H9 (cell line): ENCODE data around the gene NPAS3. TPM values are rescaled to one million over a fixed set of nuclear protein-coding genes. Genes with fewer than 3 reads are reported as not detected.

ENCODE experiments used
- DNase-seq: peaks from one replicate; pipeline ENCODE4 v3.0.0-alpha.2; 2017
- H2AFZ ChIP-seq: one replicate; pipeline ENCODE4 v1.6.1; 2013; ENCODE audit warnings: mild to moderate bottlenecking, low read length, control low read depth, moderate library complexity
- H2AK5ac ChIP-seq: 2 replicates; pipeline ENCODE4 v1.6.1; 2013; ENCODE audit warnings: low read length, control low read depth, mixed read lengths; ENCODE audit not compliant: insufficient read length
- H2BK120ac ChIP-seq: one replicate; pipeline ENCODE4 v1.6.1; 2013; ENCODE audit warnings: low read depth, mild to moderate bottlenecking, low read length, control low read depth, inconsistent platforms; ENCODE audit not compliant: poor library complexity, severe bottlenecking
- H2BK12ac ChIP-seq: 2 replicates; pipeline ENCODE4 v1.6.1; 2013; ENCODE audit warnings: low read length, control low read depth, mixed read lengths, low read depth; ENCODE audit not compliant: insufficient read length
- H2BK15ac ChIP-seq: 2 replicates; pipeline ENCODE4 v1.6.1; 2013; ENCODE audit warnings: low read depth, low read length, control low read depth
- H2BK20ac ChIP-seq: one replicate; pipeline ENCODE4 v1.6.1; 2013; ENCODE audit warnings: low read depth, mild to moderate bottlenecking, low read length, control low read depth, inconsistent platforms; ENCODE audit not compliant: poor library complexity, severe bottlenecking
- H2BK5ac ChIP-seq: 2 replicates; pipeline ENCODE4 v1.6.1; 2013; ENCODE audit warnings: low read length, control low read depth, mixed read lengths; ENCODE audit not compliant: insufficient read length
- H3K14ac ChIP-seq: 2 replicates; pipeline ENCODE4 v1.6.1; 2013; ENCODE audit warnings: low read length, control low read depth; ENCODE audit not compliant: insufficient read depth
- H3K18ac ChIP-seq: 2 replicates; pipeline ENCODE4 v1.6.1; 2013; ENCODE audit warnings: low read depth, mild to moderate bottlenecking, mixed read lengths, low read length, control low read depth; ENCODE audit not compliant: insufficient read length
- H3K23ac ChIP-seq: 2 replicates; pipeline ENCODE4 v1.6.1; 2013; ENCODE audit warnings: low read length, control low read depth, mixed read lengths, low read depth; ENCODE audit not compliant: insufficient read length
- H3K23me2 ChIP-seq: 2 replicates; pipeline ENCODE4 v1.6.1; 2013; ENCODE audit warnings: low read depth, mild to moderate bottlenecking, mixed read lengths, low read length, control low read depth; ENCODE audit not compliant: insufficient read length, poor library complexity, severe bottlenecking
- H3K27ac ChIP-seq: 2 replicates; pipeline ENCODE4 v1.5.1; 2013; ENCODE audit warnings: low read length, control low read depth, mixed read lengths, low read depth; ENCODE audit not compliant: insufficient read length
- H3K27me3 ChIP-seq: 2 replicates; pipeline ENCODE4 v1.6.1; 2013; ENCODE audit warnings: low read length, control low read depth, inconsistent platforms; ENCODE audit not compliant: insufficient read depth
- H3K4ac ChIP-seq: 2 replicates; pipeline ENCODE4 v1.6.1; 2013; ENCODE audit warnings: low read depth, mild to moderate bottlenecking, control low read depth, inconsistent platforms, low read length, moderate library complexity
- H3K4me1 ChIP-seq: 2 replicates; pipeline ENCODE4 v1.6.1; 2013; ENCODE audit warnings: low read length, control low read depth, inconsistent platforms; ENCODE audit not compliant: insufficient read depth
- H3K4me2 ChIP-seq: 2 replicates; pipeline ENCODE4 v1.6.1; 2013; ENCODE audit warnings: low read length, control low read depth, mixed read lengths; ENCODE audit not compliant: insufficient read length, insufficient read depth
- H3K56ac ChIP-seq: 2 replicates; pipeline ENCODE4 v1.6.1; 2013; ENCODE audit warnings: low read depth, mild to moderate bottlenecking, mixed read lengths, low read length, control low read depth; ENCODE audit not compliant: insufficient read length
- H3K79me1 ChIP-seq: 2 replicates; pipeline ENCODE4 v1.6.1; 2013; ENCODE audit warnings: low read depth, mild to moderate bottlenecking, moderate library complexity, low read length, control low read depth, inconsistent platforms; ENCODE audit not compliant: insufficient read depth, poor library complexity, severe bottlenecking
- H3K79me2 ChIP-seq: 2 replicates; pipeline ENCODE4 v1.6.1; 2013; ENCODE audit warnings: low read length, control low read depth, inconsistent platforms; ENCODE audit not compliant: insufficient read depth
- H3K9ac ChIP-seq: 2 replicates; pipeline ENCODE4 v1.6.1; 2013; ENCODE audit warnings: low read length, control low read depth, mixed read lengths; ENCODE audit not compliant: insufficient read length; ENCODE audit errors: extremely low read depth
- H3K9me3 ChIP-seq: one replicate; pipeline ENCODE4 v1.6.1; 2013; ENCODE audit warnings: low read depth, low read length, inconsistent platforms; ENCODE audit not compliant: control insufficient read depth
- H3T11ph ChIP-seq: one replicate; pipeline ENCODE4 v1.6.1; 2013; ENCODE audit warnings: mild to moderate bottlenecking, low read length, control low read depth, inconsistent platforms
- H4K20me1 ChIP-seq: one replicate; pipeline ENCODE4 v1.6.1; 2013; ENCODE audit not compliant: control insufficient read depth, insufficient read length, insufficient read depth
- H4K5ac ChIP-seq: 2 replicates; pipeline ENCODE4 v1.6.1; 2013; ENCODE audit warnings: low read depth, mild to moderate bottlenecking, mixed read lengths, low read length, control low read depth; ENCODE audit not compliant: insufficient read length
- H4K8ac ChIP-seq: replicated peaks from 2 replicates; pipeline ENCODE4 v1.6.1; 2013; ENCODE audit warnings: low read length, control low read depth, mixed read lengths, low read depth; ENCODE audit not compliant: insufficient read length
- H4K91ac ChIP-seq: 2 replicates; pipeline ENCODE4 v1.6.1; 2013; ENCODE audit warnings: low read depth, mild to moderate bottlenecking, moderate library complexity, mixed read lengths, low read length, control low read depth; ENCODE audit not compliant: insufficient read length
- H3K27ac Mint-ChIP-seq, 3 experiments: 2 replicates in 2 of 3; 3 replicates in 1 of 3; pipeline ENCODE4 v1.8.0; 2020 to 2021; ENCODE audit warnings: mixed read lengths in 3 of 3, mild to moderate bottlenecking in 1 of 3, moderate library complexity in 1 of 3
- H3K27me3 Mint-ChIP-seq: 2 replicates; pipeline ENCODE4 v1.8.0; 2021; ENCODE audit warnings: low read depth, mild to moderate bottlenecking, moderate library complexity, mixed read lengths
- H3K36me3 Mint-ChIP-seq, 3 experiments: 2 replicates in 2 of 3; 3 replicates in 1 of 3; pipeline ENCODE4 v1.8.0; 2020 to 2021; ENCODE audit warnings: low read depth in 3 of 3, mixed read lengths in 3 of 3; ENCODE audit not compliant: insufficient read depth in 1 of 3
- H3K4me1 Mint-ChIP-seq, 2 experiments: 2 replicates each; pipeline ENCODE4 v1.8.0; 2020; ENCODE audit warnings: mixed read lengths in 2 of 2
- H3K4me3 Mint-ChIP-seq, 2 experiments: 2 replicates in 1 of 2; 3 replicates in 1 of 2; pipeline ENCODE4 v1.8.0; 2020 to 2021; ENCODE audit warnings: mild to moderate bottlenecking in 2 of 2, mixed read lengths in 2 of 2, moderate library complexity in 1 of 2
- H3K9me3 Mint-ChIP-seq, 2 experiments: 2 replicates in 1 of 2; 3 replicates in 1 of 2; pipeline ENCODE4 v1.8.0; 2020; ENCODE audit warnings: mild to moderate bottlenecking in 2 of 2, mixed read lengths in 2 of 2, moderate library complexity in 1 of 2
- WGBS: extraction: QIAGEN DNeasy Blood & Tissue Kit; methylation state at CpG from one replicate; pipeline ENCODE4 v1.1.7; 2013; ENCODE audit warnings: missing lambda C conversion rate, low lambda C conversion rate, mixed read lengths; ENCODE audit not compliant: insufficient read length; ENCODE audit errors: extremely low coverage; 5-methylcytosine and 5-hydroxymethylcytosine counted together
- total RNA-seq: library from RNA; stranded (reverse); gene quantifications from 2 replicates; pipeline ENCODE4 v1.2.1, GENCODE V29; 2021
- TF ChIP-seq, protein P1 (sequence below): fragments of 200-600 bp; sonication (generic); conservative IDR thresholded peaks from 3 replicates; pipeline ENCODE4 v1.8.0; 2021; ENCODE audit warnings: antibody characterized with exemption, mild to moderate bottlenecking

Gene NPAS3
- total RNA-seq, 1 experiment from 2014 or later = 0.17 TPM

DNA sequence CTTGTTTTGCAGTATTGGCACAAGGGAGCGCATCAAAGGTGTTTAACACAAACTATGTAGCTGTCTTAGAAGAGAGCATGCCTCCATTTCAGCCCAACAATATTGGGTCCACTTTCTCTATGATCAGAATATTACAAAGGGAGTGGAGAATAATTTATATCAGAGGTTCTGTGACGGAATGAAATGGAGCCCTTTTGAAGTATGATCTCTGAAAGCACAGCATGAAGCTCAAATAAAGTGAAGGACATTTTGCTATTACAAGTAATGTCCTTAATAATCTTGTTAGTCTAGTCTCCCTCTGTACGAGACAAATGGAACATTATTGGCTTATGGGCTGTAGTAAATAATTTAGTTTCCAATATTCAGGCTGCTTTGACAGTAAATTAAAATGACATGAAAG, 302.7 kb downstream of the NPAS3 start:
- Histone ChIP-seq H4K91ac (no peak overlapping the region), H3K56ac (no peak overlapping the region), H4K20me1 (no peaks in the 10 kb centered on the region), H3K18ac (no peak overlapping the region), H3K14ac (no peak overlapping the region), H3K9ac (no peak overlapping the region), H2BK15ac (no peak overlapping the region), H3K27me3 (no peaks in the 10 kb centered on the region), H4K5ac (no peak overlapping the region), H3K9me3 (no peaks in the 10 kb centered on the region), H2AK5ac (no peak overlapping the region), H2BK12ac (no peak overlapping the region), H2BK120ac (no peak overlapping the region), H3K23ac (no peak overlapping the region), H4K8ac (no peak overlapping the region), H3K79me2 (no peaks in the 10 kb centered on the region), H2AFZ (no peak overlapping the region), H3K79me1 (no peaks in the 10 kb centered on the region), H3K27ac (no peak overlapping the region), H3K4me1 (peaks cover 3% of the 10 kb centered on the region; the same call in 1 of the 2 replicates), H2BK5ac (no peak overlapping the region), H3K4me2 (no peak overlapping the region), H3K23me2 (no peaks in the 10 kb centered on the region), H2BK20ac (no peak overlapping the region), H3K4ac (no peak overlapping the region), H3T11ph (no peak overlapping the region)
- TF ChIP-seq, protein P1, sequence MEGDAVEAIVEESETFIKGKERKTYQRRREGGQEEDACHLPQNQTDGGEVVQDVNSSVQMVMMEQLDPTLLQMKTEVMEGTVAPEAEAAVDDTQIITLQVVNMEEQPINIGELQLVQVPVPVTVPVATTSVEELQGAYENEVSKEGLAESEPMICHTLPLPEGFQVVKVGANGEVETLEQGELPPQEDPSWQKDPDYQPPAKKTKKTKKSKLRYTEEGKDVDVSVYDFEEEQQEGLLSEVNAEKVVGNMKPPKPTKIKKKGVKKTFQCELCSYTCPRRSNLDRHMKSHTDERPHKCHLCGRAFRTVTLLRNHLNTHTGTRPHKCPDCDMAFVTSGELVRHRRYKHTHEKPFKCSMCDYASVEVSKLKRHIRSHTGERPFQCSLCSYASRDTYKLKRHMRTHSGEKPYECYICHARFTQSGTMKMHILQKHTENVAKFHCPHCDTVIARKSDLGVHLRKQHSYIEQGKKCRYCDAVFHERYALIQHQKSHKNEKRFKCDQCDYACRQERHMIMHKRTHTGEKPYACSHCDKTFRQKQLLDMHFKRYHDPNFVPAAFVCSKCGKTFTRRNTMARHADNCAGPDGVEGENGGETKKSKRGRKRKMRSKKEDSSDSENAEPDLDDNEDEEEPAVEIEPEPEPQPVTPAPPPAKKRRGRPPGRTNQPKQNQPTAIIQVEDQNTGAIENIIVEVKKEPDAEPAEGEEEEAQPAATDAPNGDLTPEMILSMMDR = no peak
- no peak overlapping the region for H3K27ac Mint-ChIP-seq
- no CpG with 5 or more reads among the region's 3 CpGs for WGBS
- no peak for DNase-seq
- H3K9me3 Mint-ChIP-seq = no peaks in the 10 kb centered on the region
- peaks cover 5% of the 10 kb centered on the region in 2 experiments for H3K4me1 Mint-ChIP-seq
- no peak overlapping the region for H3K4me3 Mint-ChIP-seq
- H3K36me3 Mint-ChIP-seq = no peaks in the 10 kb centered on the region
- no peaks in the 10 kb centered on the region; the same call in 1 of the 2 replicates for H3K27me3 Mint-ChIP-seq
